K562 (cell line): Measurements from ENCODE around the gene ZNF668. TPM values are rescaled to one million over a fixed set of nuclear protein-coding genes. Genes with fewer than 3 reads are reported as not detected.

Experiments
- ADNP ChIP-seq: fragments of 200-800 bp; sonication (Bioruptor generic); IDR thresholded peaks from 2 replicates; pipeline ENCODE4 v1.6.1; 2016; ENCODE audit warnings: missing genetic modification characterization, missing compliant biosample characterization
- BMI1 ChIP-seq: fragments of 150-350 bp; IDR thresholded peaks from 2 replicates; pipeline ENCODE4 v1.6.1; 2014; ENCODE audit warnings: low read length
- BRD4 ChIP-seq: fragments of 200-600 bp; sonication (generic); IDR thresholded peaks from 2 replicates; pipeline ENCODE4 v1.6.1; 2017; ENCODE audit warnings: inconsistent platforms
- CLOCK ChIP-seq: fragments of 250-450 bp; sonication (Bioruptor Pico); IDR thresholded peaks from 2 replicates; pipeline ENCODE4 v1.4.0; 2020; ENCODE audit warnings: mild to moderate bottlenecking, moderate library complexity, borderline replicate concordance
- FOXM1 ChIP-seq, 2 experiments: fragments of 450-650 bp in 1 of 2; sonication (generic) in 1 of 2; formaldehyde crosslinking in 1 of 2; IDR thresholded peaks; 2 replicates each; pipeline versions ENCODE4 v1.6.1 to v1.9.0; 2017 to 2022; ENCODE audit warnings: low read depth in 2 of 2, mild to moderate bottlenecking in 2 of 2, missing genetic modification reagents in 1 of 2, moderate library complexity in 1 of 2
- HIVEP1 ChIP-seq: fragments of 250-450 bp; sonication (Bioruptor Pico); IDR thresholded peaks from 2 replicates; pipeline ENCODE4 v1.4.0; 2020; ENCODE audit warnings: mild to moderate bottlenecking
- MCM7 ChIP-seq, 2 experiments: fragments of 450-650 bp; IDR thresholded peaks; 2 replicates each; pipeline ENCODE4 v1.6.1; 2016 to 2018
- MECOM ChIP-seq: fragments of 250-450 bp; sonication (Bioruptor Pico); IDR thresholded peaks from 2 replicates; pipeline ENCODE4 v1.8.0; 2022; ENCODE audit warnings: inconsistent platforms
- NR2C1 ChIP-seq, 2 experiments: fragments of 450-650 bp; IDR thresholded peaks; 2 replicates each; pipeline ENCODE4 v1.6.1; 2017; ENCODE audit warnings: mild to moderate bottlenecking in 2 of 2, antibody characterized with exemption in 1 of 2, inconsistent platforms in 1 of 2, missing compliant biosample characterization in 1 of 2, missing genetic modification characterization in 1 of 2
- NRF1 ChIP-seq, 2 experiments: fragments of 450-650 bp; IDR thresholded peaks in 1 of 2; conservative IDR thresholded peaks in 1 of 2; 2 replicates each; pipeline ENCODE4 v1.6.1; 2014; ENCODE audit warnings: mild to moderate bottlenecking in 2 of 2
- PHF8 ChIP-seq: fragments of 200-600 bp; sonication (generic); IDR thresholded peaks from 2 replicates; pipeline ENCODE4 v1.6.1; 2012; ENCODE audit warnings: mixed run types, mild to moderate bottlenecking, inconsistent platforms, low read length, moderate library complexity, borderline replicate concordance
- RAD21 ChIP-seq, 2 experiments: fragments of 250-450 bp in 1 of 2; fragments of 450-650 bp in 1 of 2; sonication (Bioruptor Pico) in 1 of 2; formaldehyde crosslinking in 1 of 2; IDR thresholded peaks in 1 of 2; conservative IDR thresholded peaks in 1 of 2; 2 replicates each; pipeline versions ENCODE4 v1.4.0 to v1.8.0; 2020 to 2022; ENCODE audit warnings: mild to moderate bottlenecking in 2 of 2, moderate library complexity in 1 of 2
- SIN3A ChIP-seq, 2 experiments: fragments of 150-350 bp in 1 of 2; IDR thresholded peaks; 2 replicates each; pipeline ENCODE4 v1.6.1; 2011 to 2016; ENCODE audit warnings: borderline replicate concordance in 2 of 2, low read depth in 2 of 2, low read length in 2 of 2, mild to moderate bottlenecking in 2 of 2, moderate library complexity in 2 of 2; ENCODE audit not compliant: control insufficient read depth in 1 of 2
- SMC3 ChIP-seq: conservative IDR thresholded peaks from 2 replicates; pipeline ENCODE4 v1.6.1; 2011; ENCODE audit warnings: low read depth, low read length, improper control_type of control experiment; ENCODE audit not compliant: insufficient read depth
- TEAD2 ChIP-seq: fragments of 450-650 bp; IDR thresholded peaks from 2 replicates; pipeline ENCODE4 v1.6.1; 2016; ENCODE audit warnings: missing genetic modification characterization, control low read depth, missing compliant biosample characterization
- ZNF24 ChIP-seq: fragments of 450-650 bp; IDR thresholded peaks from 2 replicates; pipeline ENCODE4 v1.6.1; 2016
- ZNF766 ChIP-seq: fragments of 200-800 bp; sonication (Bioruptor generic); conservative IDR thresholded peaks from 2 replicates; pipeline ENCODE4 v1.6.1; 2016; ENCODE audit warnings: missing genetic modification characterization, missing compliant biosample characterization
- polyA plus RNA-seq, 8 experiments: library from polyadenylated mRNA; depleted of rRNA in 4 of 8; stranded (reverse) in 5 of 8; unstranded in 3 of 8; fragments of >200 nt; fragmentation: Nextera tagmentation in 2 of 8; fragmentation: Illumina TruSeq in 1 of 8; extraction: Ambion mirVana in 2 of 8; extraction: Trizol in 1 of 8; gene quantifications; 2 replicates each; pipeline versions ENCODE4 v1.2.1 to v1.2.3, GENCODE V29; 2011 to 2014; ENCODE audit warnings: inconsistent platforms in 1 of 8, missing spikeins in 1 of 8
- total RNA-seq, 7 experiments: library from RNA; depleted of rRNA in 6 of 7; stranded (reverse); fragments of >200 nt in 6 of 7; fragmentation: Illumina TruSeq in 2 of 7; extraction: Trizol in 2 of 7; gene quantifications; 2 replicates each; pipeline versions ENCODE4 v1.2.1 to v1.2.3, GENCODE V29; 2011 to 2021; ENCODE audit warnings: low replicate concordance in 1 of 7
- TF ChIP-seq, protein P1 (sequence below), 2 experiments: fragments of 200-800 bp in 1 of 2; sonication (Bioruptor generic) in 1 of 2; sonication (generic) in 1 of 2; formaldehyde crosslinking in 1 of 2; IDR thresholded peaks in 1 of 2; conservative IDR thresholded peaks in 1 of 2; 2 replicates each; pipeline versions ENCODE4 v1.5.0 to v1.6.1; 2016 to 2020; ENCODE audit warnings: missing compliant biosample characterization in 1 of 2, missing genetic modification characterization in 1 of 2, missing genetic modification reagents in 1 of 2
- TF ChIP-seq, protein P2 (sequence below): fragments of 450-650 bp; formaldehyde crosslinking; IDR thresholded peaks from 2 replicates; pipeline ENCODE4 v1.4.0; 2020; ENCODE audit warnings: mild to moderate bottlenecking, moderate library complexity

Gene ZNF668
- total and polyA plus RNA-seq, 9 of the 15 experiments (the other 6 are each of a cell fraction or from before 2014, with no cell fraction given), result 0.04 to 15.3 (median 3.8) TPM; not detected in 1

DNA sequence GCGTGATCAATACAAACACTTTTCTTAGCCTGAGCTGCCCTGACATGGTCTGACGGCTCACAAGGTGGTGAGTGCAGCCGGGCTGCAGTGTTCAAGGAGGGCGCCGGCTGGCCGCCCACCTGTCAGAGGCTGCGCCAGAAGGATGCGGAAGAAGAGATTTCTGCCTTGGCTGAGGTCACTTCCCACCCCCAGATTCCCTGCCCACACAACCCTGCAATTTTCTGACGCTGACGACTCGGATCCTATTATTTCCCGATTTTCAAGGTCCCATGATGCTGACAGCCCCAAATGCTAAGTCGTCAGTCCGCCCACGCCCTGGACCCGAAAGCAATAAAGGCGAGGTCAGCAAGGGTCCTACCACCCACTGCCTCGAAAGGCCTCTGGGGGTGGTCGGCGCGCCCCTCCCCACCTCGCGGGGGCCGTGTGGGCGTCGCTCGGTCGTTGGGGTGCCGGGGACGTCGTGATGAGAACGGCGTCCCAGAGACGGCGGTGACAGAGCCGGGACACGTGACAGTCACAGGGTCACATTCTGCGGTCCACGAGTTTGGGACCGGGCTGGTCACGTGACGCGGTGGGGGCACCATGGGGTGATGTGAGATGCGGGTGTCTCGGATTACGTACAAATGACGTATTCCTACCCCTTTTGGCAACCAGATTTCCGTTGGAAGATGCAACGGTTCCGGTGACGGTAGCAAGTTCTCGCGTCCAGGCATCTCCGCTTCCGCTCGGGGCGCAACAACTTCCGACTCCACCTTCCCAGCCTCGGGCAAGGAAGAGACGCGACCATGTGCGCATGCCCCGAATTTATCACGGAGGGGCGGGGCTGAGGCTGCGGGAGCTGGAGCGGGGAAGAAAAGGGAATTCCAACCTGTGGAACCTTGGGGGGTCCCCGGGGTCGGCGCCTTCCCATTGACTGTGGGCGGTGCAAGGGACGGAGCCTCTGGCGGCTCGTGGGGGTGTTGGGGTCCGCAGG, 41.0 kb downstream of the ZNF668 start, which contains the start of gene STX4 (continued):
- TF ChIP-seq MECOM (CRISPR knock-in tag), result peak; percentile 60
- TF ChIP-seq HIVEP1 (CRISPR knock-in tag), result peak; percentile 57; the same call in 1 of the 2 replicates
- TF ChIP-seq BRD4, result 0 out of 2 replicates have a peak, but pooled peaks have one; percentile 77
- TF ChIP-seq CLOCK, result peak; percentile 93
- no peak for TF ChIP-seq FOXM1 (IDR thresholded peaks at IDR 0.05; ENCODE audit: low read depth)
- TF ChIP-seq FOXM1 (CRISPR knock-in tag; IDR thresholded peaks at IDR 0.05; ENCODE audit: low read depth), result peak; percentile 52; the same call in 1 of the 2 replicates
- no peak for TF ChIP-seq TEAD2 (tag)
- TF ChIP-seq BMI1, result no peak
- peak; percentile 25 to 82; a peak in 1 of 4 replicates for TF ChIP-seq SIN3A (IDR thresholded peaks at IDR 0.05; ENCODE audit: borderline replicate concordance in 2 of 2, control insufficient read depth in 1 of 2, low read depth in 2 of 2, low read length in 2 of 2)
- TF ChIP-seq NRF1 (conservative IDR thresholded peaks at IDR 0.05 in 1 of 2, IDR thresholded peaks at IDR 0.05 in 1 of 2), result peak; percentile 81 to 87
- TF ChIP-seq ZNF24, result 0 out of 2 replicates have a peak, but pooled peaks have one; percentile 7
- TF ChIP-seq ZNF766 (CRISPR knock-in tag), result 0 out of 2 replicates have a peak, but pooled peaks have one; percentile 34
- peak; percentile 80 for TF ChIP-seq NR2C1 (IDR thresholded peaks at IDR 0.05)
- TF ChIP-seq NR2C1 (tag; IDR thresholded peaks at IDR 0.05), result peak; percentile 82
- no peak for TF ChIP-seq ADNP (tag)
- TF ChIP-seq, protein P1, sequence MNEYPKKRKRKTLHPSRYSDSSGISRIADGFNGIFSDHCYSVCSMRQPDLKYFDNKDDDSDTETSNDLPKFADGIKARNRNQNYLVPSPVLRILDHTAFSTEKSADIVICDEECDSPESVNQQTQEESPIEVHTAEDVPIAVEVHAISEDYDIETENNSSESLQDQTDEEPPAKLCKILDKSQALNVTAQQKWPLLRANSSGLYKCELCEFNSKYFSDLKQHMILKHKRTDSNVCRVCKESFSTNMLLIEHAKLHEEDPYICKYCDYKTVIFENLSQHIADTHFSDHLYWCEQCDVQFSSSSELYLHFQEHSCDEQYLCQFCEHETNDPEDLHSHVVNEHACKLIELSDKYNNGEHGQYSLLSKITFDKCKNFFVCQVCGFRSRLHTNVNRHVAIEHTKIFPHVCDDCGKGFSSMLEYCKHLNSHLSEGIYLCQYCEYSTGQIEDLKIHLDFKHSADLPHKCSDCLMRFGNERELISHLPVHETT (CRISPR knock-in tag; conservative IDR thresholded peaks at IDR 0.05 in 1 of 2, IDR thresholded peaks at IDR 0.05 in 1 of 2), result peak in 1 of 2 experiments; percentile 91; a peak in 2 of 4 replicates
- no peak for TF ChIP-seq MCM7 (IDR thresholded peaks at IDR 0.05)
- 0 out of 2 replicates have a peak, but pooled peaks have one; percentile 11 for TF ChIP-seq SMC3
- TF ChIP-seq, protein P2, sequence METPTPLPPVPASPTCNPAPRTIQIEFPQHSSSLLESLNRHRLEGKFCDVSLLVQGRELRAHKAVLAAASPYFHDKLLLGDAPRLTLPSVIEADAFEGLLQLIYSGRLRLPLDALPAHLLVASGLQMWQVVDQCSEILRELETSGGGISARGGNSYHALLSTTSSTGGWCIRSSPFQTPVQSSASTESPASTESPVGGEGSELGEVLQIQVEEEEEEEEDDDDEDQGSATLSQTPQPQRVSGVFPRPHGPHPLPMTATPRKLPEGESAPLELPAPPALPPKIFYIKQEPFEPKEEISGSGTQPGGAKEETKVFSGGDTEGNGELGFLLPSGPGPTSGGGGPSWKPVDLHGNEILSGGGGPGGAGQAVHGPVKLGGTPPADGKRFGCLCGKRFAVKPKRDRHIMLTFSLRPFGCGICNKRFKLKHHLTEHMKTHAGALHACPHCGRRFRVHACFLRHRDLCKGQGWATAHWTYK (CRISPR knock-in tag), result peak; percentile 35; the same call in 1 of the 2 replicates
- 0 out of 4 replicates have a peak, but pooled peaks of 1 of the 2 experiments have one; percentile 2 for TF ChIP-seq RAD21 (CRISPR knock-in tag; conservative IDR thresholded peaks at IDR 0.05 in 1 of 2, IDR thresholded peaks at IDR 0.05 in 1 of 2)
- TF ChIP-seq PHF8, result peak; percentile 64; the same call in 1 of the 2 replicates
